NCI-H345 (cell line): ENCODE measurements around the gene GSG1.
"Not testable (repeated sequence)": the region's sequence is repeated elsewhere in the genome, so short reads cannot be mapped to it uniquely, and the experiment has no call there.

Experiments used
- DNase-seq: peaks from one replicate; lab custom pipeline; 2025; lab: John Stamatoyannopoulos, UW

GSG1 gene

DNA sequence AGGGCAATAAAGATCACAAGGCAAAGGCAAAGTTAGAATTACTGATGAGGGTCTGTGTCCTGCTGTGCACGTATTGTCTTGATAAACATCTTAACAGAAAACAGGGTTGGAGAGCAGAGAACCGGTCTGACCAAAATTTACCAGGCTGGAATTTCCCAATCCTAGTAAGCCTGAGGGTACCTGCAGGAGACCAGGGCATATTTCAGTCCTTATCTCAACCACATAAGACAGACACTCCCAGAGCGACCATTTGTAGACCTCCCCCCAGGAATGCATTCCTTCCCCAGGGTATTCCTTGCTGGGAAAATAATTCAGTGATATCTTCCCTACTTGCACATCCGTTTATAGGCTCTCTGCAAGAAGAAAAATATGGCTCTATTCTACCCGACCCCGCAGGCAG is 49.9 kb downstream of the GSG1 start:
- DNase-seq = not testable (repeated sequence)

DNA sequence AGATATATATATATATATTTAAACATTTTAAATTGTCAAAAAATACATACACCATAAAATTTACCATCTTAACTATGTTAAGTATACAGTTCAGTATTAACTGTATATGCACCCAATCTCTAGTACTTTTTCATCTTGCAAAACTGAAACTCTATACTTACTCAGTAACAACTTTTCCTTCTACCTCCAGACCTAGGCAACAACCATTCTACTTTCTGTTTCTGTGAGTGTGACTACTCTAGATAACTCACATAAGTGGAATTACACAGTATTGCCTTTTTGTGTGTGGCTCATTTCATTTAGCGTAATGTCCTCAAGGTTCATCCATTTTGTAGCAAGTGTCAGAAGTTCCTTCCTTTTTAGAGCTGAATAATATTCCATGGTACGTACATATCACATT is 51.0 kb downstream of the GSG1 start:
- no peak for DNase-seq

DNA sequence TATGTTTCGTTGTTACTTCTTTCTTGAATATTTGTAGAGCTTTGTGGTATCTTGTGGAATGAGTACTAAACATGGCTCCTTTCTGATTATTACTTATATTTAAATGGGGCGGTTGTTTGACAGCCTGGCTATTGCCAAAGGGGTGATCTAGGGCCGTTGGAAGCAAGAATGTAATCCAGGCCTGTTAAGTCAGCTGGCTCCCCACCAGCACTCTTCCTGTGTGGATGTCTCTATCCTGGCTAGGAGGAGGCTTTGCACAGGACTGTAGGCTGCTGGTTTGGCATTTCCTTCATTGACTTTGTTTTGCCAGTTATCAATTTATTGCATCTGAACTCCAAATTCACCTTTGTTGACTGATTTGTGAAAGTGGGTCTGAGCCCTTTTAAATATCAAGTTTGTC is 53.7 kb downstream of the GSG1 start:
- DNase-seq = no peak

DNA sequence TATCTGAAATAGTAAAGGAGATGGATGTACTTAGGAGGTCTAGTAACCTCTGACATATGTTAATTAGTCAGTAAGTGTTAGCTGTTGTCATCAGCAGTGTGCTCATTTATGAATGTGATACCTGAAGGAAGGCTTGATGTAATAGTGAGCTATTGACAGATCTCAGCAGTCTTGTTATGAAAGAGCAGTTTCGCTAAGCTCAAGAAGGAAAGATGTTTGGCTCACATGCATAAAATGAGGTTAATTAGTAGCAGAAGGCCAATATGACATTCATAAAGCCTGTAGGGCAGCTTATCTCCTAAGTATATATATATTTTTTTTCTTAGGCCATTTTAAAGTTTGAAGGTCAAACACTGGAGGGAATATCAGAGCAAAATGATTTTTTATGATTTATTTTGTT is 56.5 kb downstream of the GSG1 start:
- DNase-seq = no peak

DNA sequence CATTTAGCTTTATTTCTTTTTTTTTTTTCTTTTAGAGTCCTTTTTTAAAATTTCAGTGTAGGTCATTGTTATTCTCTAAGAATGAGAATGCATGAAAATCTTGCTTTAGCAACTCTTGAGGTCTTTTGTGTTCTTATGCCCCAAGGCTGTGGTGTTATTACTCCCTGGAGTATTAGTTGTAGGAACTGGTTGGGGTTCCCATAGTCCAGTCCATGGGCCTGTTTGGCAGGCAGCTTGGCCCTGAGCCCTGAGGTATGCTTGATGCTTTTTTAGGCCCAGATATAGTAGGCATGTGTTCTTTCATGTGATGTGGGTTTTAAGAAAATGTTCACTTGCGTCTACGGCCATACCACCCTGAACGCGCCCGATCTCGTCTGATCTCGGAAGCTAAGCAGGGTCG is 57.7 kb downstream of the GSG1 start:
- DNase-seq = no peak

DNA sequence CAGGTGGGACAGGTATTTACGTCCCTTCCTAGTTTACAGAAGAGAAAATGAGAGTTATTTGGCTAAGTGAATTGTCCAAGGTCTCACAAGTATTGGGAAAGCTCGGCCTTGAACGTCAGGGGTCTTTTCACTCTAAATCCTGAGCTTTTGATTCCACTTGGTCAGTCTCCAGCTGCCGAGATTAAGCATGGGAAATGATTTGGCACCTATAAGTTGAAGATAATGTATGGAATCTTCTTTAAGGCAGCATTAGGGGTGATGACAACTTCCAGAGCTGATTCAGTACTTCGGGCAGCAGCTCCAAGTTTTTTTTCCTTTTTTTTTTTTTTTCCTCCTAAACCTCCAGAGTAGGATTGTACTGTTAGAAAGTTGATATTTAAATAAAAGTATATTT is 58.6 kb downstream of the GSG1 start:
- no peak for DNase-seq

DNA sequence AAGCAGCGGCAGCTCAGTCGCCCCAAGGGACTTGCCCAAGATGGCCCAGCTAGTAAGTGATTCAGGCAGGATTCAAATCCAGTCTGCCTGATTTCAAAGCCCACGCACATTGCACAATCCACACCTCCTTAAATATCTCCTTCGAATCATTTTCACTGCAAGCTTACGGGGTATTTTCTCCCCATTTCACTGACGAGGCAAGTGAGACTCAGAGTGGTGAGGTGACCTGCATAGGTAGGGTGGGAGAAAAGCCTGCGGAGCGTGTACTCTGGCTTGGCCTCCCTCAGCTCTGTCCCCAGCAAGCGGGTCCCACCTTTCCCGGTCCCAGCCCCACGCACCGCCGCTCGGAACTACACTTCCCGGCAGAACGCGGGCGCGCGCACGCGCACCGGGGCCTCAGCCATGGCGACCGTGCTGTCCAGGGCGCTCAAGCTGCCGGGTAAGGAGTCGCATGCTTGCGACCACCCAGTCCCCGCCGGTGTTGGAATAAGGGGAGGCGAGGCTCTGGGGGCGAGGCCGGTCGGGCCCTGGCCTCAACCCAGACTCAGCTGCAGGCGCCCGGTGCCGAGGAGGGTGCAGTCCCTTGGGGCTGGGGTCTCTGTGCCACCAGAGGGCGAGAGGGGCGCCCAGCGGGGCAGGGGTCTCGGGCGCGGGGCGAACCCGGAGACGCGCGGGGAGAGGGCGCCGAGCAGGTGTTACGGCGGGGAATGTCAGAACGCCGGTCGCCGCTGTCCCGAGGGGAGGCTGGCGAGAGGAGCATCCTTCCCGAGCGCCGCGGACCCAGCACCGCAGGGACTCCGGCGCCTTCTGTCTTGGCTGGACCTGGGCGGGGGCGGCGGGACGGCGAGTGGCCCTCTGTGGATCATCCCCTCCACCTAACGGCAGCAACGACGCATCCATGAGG is 59.2 kb downstream of the GSG1 start, which contains the start of gene FAM234B:
FAM234B (plus strand) TSS at position 380 of the 904 bp plus-strand sequence; CDS start at position 403, 23 bp downstream.
- DNase-seq = peak; percentile 78

DNA sequence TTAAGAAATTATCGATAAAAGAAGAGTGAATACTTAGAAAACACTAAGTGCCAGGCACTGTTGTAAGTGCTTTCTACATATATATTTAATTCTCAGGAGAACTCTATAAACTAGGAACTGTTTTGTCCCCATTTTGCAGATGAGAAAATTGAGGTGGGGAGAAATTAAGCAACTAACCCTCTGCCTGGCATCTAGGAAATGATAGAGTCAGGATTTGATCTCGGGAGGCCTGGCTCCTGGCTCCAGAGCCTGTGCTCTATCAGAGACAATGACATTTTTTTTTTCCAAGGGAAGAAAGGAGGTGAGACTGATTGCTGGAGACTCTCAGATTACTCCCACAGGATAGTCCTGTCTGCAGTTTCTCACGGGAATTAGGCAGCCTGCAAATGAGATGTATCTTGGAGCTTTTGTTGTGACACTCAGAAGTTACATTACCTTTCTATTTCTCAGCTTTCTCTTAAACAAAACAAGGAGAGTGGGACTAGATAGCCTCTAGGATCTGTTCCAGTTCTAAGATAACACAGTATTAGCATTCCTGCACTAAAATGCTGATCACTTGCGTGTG is 60.7 kb downstream of the GSG1 start:
- no peak for DNase-seq

DNA sequence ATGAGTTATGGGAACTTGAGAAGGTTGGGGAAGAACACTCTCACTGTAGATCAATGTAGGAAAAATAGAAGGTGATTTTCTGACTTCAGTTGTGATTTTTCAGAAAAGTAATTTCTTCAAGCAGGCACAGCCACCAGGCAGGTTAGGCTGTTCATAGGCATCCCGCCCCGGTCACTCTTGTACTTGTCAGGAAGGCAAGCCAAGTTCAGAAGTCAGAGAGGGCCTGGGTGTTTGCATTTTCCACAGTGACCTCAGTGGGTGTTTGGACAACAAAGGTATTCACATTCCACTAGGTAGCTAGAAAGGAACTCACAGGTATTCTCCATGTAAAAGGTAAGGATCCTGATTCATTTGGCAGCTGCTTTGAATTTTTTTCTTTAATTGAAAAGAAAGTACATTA is 62.2 kb downstream of the GSG1 start:
- DNase-seq = no peak

DNA sequence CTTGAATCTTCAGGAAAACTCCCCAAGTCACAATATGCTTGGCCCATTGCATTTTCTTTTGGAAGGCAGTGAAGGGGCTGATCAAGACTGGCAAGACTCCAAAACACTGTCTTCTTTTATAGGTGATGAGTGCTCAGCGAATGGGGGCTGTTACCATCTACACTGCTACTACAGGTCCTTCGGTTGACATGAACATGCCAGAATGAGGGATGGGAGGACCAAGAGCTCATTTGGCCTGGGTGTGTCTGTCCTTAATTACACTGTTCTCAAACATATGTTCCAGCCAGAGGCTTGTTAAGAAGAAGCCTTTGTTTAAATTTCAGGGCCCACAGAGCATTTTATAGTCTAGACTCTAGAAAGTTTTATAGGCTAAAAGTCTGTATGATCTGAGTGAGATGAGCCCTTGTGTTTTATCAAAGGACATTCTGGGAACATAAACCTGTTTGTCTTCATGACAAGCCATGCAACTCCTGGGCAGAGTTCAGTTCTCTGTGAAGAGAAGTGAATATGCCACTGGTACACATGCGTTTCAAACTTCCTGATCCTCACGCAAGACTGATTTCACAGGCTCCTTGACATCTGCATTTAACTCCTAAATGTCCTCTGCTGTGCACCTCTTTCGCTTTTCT is 64.0 kb downstream of the GSG1 start:
- DNase-seq = no peak

DNA sequence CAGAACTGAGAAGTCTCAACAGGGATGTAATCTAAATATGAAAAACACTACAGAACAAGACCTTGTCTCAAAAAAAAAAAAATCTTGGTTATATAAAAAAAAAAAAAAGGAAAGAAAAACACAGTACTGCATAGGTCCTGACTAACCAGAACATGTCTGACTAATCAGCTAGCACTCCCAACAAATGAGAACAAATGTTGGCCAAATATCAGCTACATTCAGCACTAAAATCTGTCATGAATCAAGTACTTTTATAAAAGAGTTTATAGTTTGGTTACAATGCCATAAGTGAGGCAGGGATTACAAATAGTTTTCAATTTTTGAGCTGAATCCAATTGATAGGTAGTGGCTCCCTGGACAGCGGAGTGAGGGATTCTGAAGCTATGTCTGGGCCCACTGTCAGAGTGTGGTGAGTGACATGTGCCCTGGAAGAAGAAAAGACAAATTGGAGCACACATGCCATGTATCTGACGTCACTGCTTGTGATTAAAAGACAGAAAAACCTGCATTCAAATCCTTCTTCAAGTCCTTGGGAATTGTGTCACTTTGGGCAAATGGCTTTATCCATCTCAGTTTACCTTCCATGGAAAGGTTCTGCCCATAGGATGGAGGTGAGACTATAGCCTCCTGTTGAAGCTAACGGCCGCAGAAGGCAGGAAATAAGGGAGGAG is 64.8 kb downstream of the GSG1 start:
- no peak for DNase-seq

DNA sequence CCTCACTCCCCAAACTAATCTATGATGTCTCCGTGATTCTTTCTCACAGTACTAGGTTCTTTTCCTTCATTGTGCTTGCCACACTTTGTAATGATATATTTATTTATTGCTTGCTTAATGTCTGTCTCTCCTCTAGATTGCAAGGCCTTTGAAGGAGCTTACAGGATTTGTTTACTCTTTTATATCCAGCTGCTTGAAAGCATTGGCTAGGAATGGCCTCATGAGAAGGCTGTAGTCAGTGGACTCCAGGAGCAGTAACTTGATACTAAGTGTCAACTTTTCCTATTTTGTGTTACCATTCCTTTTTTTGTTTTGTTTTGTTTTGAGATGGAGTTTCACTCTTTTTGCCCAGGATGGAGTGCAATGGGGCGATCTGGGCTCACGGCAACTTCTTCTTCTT is 66.6 kb downstream of the GSG1 start:
- no peak for DNase-seq

DNA sequence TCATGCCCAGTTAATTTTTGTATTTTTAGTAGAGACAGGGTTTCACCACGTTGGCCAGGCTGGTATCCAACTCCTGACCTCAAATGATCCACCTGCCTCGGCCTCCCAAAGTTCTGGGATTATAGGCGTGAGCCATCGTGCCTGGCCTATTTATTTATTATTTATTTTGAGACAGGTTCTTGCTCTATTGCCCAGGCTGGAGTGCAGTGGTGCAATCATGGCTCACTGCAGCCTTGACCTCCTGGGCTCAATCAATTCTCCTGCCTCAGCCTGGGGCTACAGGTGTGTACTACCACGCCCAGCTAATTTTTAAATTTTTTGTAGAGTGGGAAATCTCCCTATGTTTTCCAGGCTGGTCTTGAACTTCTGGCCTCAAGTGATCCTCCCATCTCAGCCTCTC is 68.1 kb downstream of the GSG1 start:
- not testable (repeated sequence) for DNase-seq
